GM19463 (cell line): ENCODE measurements around the gene STXBP5.

Experiments
- ATAC-seq: cut with Tn5 transposase; IDR thresholded peaks from one replicate; pipeline ENCODE4 v1.9.1; 2021; ENCODE audit warnings: mild to moderate bottlenecking, moderate library complexity; ENCODE audit not compliant: unreplicated experiment

Gene STXBP5

DNA sequence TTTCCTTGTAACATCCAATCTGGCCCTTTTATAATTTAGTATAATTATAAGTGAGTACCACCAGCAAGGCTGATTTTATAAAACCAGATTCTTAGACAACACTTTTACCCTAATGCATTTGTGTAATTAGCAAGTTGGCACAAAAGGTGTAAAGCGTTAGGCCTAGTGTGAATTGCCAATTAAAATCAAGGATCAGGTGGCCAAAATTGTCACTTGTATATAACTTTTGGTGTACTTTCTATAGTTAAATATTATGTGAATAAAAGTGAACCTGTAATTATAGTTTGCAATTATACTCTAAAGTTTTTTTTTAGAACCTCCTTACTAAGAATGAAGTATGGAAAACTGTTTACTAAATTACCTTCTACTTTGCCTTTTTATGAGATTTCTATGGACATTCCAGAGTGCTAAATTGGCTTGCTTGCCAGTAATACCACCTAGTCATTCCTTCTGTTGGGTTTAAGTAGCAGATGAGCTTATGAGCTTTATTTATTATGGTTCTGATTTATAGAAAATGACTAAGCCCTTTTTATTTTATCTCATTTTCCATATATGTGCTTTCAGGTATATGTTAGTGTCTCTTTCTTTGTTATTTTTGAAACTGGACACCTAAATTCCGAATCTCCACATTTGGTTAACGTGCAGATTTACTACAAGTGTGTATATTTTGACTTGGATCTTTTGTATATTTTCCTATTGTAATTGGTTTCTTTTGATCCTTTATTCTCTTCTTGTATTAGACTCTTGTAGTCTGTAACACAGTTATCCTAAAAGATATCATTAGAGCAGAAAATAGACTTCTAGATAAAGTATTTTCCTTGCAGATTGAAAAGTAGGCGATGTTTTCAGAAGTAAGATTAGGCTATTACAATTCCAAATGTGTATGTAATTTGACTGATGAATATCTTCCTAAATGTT is 3.9 kb downstream of the STXBP5 start:
- no peak for ATAC-seq

DNA sequence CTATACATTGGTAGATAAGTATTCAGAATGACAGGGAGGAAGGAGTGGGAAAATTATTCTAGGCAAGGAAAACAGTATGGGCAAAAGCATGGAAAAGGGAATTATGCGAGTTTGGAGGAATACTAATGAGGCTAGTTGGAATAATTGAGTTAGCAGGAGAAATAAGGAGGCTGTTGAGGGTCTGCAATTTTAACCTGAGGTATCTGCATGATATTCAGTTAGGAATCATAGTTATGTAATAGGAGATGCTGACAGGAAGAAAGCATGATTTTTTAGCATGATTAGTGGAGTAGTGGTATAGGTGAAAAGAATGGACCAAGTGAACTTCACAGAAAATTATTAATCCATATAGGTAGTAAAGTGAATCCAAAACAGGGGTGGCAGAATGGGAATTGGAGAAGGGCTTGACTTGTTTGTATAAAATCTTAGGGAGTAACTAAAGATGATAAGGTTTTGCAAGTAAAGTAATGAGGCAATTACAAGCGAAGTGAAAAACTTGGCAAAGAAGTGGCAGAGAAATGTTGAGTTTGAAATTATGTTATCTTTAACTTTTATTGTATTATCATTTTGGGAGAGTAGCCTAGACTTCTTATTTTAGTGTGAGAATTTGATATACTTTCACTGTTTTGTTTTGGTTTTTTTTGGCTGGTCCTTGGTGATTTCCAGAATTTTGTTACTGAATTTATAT is 5.7 kb downstream of the STXBP5 start:
- ATAC-seq = no peak

DNA sequence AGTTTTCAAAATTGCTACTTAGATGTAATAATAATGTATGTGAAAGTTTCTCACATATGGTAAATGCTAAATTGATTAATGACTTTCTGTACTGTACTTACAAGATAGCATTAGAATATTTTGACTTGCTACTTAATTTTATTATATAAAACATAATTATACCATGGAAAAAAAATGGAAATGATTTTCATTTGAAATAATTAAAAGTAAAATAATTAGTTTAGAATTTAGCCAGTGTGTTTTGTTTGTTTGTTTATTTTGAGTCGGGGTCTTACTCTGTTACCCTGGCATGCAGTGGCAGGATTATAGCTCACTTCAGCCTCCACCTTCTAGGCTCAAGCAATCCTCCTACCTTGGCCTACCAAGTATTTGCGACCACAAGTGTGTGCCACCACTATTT is 7.1 kb downstream of the STXBP5 start:
- ATAC-seq = no peak

DNA sequence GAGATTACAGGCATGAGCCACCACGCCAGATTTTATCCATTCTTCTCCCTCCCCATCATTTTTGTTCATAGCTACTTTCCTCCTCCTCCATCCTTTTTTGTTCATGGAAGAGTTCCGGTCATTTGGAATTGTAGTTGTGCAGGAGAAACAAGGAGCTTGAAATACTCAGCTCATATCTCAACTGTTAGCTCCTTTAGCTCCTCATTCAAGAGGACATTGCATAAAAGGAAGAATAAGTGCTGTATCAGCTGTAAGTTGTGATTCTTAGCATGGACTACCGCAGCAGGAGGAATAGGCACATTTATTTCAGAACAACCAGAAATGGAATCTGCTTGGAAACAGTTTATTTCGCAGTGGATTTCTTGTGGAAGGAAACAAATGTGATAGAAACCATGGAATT is 7.6 kb downstream of the STXBP5 start:
- no peak for ATAC-seq

DNA sequence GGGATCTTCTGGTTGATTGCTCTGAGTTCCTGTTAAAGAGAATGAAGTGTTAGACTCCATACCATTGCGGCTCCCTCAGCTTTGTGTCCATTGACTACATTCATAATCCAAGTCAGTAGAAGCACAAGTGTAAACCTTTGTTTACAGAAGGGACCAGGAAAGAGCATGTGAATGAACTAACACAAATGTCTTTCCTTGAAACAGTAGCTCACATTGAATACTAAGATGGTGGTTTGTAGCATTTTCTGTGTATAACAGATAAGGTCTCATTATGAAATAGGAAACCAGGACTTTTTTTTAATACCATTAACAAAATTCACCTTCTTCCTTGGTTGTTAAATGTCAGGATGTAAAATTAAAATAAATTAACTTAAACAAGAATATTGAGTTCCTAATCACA is 8.4 kb downstream of the STXBP5 start:
- ATAC-seq = no peak

DNA sequence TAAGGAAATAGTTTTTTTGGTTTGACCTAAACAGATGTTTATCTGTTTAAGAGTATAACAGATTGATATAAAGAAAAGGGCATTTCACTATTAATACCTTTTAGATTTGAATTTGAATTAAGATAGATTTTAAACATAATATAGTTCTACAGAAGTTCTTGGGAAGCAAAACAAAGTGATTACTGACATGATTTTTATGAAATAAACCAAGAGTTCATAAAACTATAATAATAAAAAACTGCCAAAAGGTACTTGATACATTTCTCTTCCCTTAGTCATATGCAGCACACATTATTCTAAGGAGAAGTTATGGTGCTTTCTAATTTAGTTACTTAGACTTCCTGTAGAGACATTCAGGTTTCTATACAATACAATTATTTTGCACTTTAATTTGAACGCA is 9.6 kb downstream of the STXBP5 start:
- no peak for ATAC-seq

DNA sequence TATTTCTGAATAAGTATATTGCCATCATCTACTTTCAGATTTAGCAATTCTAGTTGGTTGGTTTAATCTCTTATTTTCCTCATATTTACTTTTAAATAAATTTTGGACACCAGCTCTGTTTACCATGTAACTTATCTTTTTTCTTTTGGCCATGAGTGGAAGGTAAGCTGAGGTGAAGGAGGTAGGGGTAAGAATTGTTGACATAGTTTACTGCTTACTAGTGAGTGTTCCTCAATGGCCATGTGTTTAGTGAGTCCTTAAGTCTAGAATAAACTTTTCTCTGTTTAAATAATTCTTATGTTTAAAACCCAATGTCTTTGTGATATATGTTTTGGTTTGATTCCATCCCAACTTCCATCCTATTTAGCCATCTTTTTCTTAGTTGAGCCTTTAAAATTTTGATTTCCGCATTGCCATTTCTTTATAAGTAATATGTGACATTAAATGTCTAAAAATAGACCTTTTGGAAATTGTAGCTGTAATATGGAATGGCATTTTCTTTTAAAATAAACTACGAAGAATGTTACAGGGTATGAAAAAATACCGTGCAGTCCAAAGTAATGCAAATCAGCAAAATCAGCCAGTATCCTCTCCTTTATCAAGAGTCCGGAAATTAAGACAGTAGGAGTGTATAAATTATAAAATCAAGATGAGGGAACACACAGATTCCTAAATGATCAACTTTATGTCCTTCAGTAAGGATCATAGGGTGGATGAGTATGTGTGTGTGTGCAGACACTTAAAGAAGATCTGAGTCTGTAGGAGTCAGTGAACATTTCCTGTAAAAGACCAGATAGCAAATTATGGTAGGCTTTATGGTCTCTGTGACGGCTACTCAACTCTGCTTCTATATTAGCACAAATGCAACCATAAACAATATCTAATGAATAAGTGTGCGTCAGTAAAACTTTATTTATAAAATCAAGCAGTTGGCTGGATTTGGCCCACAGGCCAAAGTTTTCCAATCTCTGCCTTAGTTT is 10.3 kb downstream of the STXBP5 start:
- ATAC-seq = no peak

DNA sequence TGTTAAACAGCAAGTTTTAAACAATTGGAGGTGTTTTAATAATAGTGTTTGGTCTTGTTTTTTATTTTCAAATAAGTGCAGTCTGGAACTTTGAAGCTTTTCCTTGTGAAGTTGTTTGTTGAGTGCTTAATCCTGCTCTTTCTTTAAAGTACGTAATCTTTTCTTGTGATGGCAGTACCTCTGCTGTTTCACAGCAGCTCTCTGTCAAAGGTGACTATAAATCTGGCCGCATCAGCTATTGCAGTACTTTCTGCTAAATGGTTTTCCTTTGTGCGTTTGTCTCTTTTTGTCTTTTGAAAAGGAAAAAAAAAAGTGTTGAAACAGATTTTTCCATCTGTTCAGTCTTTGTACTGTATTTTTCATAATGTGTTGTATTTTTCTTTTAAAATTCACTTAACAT is 12.7 kb downstream of the STXBP5 start:
- no peak for ATAC-seq

DNA sequence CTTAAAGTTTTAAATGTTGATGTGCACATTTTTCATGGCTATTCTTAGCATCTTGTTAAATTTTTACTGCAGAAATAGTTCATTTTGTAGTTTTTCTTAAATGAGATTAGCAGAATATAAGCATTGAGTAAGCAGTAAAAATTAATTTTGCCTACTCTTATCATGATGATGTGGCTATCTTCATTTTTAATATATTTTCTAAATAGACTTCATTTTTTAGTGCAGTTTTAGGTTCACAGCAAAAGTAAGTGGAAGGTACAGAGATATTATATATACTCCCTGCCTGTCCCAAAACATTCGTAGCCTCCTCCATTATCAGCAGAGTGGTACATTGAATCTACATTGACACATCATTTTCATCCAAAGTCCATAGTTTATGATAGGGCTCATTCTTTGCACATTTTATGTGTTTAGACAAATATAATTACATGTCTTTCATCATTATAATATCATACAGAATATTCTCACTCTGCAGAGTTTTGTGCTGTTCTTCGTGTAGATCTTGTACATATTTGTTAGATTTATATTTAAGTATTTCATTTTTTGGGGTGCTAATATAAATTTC is 13.7 kb downstream of the STXBP5 start:
- no peak for ATAC-seq

DNA sequence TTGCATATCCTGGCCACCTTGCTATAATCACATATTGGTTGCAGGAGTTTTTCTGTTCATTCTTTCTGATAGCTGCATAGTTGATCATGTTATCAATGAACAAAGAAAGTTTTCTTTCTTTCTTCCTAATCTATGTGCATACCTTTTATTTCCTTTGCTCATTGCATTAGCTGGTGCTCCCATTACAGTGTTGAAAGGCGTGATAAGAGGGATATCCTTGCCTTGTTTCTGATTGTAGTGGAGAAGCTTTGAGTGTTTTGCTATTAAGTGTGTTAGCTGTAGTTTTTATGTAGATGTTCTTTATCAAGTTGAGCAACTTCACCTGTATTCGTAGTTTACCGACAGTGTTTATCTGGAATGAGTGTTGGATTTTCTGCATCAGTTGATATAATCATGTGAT is 14.6 kb downstream of the STXBP5 start:
- no peak for ATAC-seq

DNA sequence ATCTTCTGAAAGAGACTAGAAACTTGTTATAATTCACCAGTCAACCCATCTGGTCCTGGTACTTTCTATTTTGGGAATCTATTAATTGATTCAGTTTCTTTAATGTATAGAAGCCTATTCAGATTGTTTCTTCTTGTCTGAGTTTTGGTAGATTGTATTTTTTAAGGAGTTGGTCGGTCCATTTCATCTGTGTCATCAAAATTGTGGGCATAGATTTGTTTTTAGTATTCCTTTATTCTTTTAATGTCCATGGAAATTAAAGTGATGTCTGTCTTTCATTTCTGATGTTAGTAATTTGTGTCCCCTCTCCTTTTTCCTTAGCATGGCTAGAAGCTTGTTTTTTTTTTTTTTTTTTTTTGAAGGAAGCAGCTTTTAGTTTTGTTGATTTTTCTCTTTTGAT is 15.2 kb downstream of the STXBP5 start:
- no peak for ATAC-seq

DNA sequence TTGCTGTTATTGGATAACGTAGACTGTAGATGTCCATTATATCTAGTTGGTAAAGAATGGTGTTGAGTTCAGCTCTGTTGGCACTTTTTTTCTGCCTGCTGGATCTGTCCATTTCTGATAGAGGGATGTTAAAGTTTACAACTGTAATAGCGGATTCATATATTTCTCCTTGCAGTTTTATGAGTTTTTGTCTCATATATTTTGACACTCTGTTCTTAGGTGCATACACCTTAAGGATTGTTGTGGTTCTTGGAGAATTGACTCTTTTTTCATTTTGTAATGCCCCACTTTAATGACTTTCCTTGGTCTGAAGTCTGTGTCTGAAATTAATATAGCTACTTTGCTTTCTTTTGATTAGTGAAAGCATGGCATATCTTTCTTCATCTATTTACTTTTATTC is 16.1 kb downstream of the STXBP5 start:
- no peak for ATAC-seq

DNA sequence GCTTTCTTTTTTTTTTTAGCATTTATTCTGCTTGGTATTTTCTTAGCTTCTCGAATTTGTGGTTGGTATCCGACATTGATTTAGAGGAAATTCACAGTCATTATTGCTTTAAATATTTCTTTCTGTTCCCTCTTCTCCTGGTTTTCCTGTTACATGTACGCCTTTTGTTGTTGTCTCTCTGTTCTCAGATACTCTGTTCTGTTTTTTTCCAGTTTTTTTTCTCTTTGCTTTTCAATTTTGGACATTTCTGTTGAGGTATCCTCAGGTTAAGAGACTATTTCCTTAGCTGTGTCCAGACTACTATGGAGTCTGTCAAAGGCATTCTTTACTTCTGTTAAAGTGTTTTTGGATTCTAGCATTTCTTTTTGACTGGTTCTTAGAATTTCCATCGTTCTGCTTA is 17.5 kb downstream of the STXBP5 start:
- no peak for ATAC-seq

DNA sequence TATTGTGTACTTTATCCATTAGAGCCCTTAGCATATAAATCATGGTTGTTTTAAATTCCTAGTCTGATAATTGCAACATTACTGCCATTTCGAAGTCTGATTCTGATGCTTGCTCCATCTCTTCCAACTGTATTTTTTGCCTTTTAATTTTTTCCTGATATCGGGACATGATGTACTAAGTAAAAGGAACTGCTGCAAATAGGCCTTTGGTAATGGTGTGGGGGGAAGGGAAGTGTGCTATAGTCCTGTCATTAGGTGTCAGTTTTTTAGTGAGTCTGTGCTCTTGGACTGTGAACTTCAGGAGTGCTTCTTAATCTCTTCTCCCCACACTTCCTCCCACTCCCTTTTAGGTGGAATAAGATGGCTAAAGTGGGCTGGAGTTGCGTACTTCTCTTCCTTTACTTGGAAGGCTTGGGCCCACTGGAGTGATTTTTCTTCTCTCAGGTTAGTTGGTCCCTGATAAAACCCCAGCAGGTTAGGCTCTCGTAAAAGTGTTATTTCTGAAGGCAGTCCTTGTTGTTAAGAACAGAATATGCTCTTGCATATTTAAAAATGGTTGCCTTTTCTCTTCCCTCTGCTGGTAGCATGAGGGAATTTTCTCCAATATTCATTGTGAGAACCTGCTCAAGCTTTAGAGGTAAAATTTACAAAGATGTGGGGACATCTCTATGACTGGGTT is 18.1 kb downstream of the STXBP5 start:
- ATAC-seq = no peak

DNA sequence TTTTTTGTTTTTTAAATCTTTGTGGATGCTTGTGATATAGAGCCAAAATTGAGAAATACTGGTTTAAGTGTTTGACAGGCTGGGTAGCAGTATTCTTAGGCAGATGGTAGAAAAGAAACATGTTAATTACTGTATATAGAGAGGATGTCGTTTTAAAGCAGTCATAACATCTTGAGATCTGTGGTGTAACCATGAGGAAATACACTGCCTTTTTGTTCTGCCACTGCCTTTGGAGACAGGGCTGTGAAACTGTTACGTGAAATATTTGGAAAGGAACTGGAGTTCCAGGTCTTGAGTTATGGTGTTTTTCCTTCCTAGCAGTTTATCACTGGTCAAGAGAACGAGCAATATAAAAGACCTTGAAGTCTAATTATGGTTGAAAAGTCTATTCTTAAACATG is 19.5 kb downstream of the STXBP5 start:
- ATAC-seq = no peak

DNA sequence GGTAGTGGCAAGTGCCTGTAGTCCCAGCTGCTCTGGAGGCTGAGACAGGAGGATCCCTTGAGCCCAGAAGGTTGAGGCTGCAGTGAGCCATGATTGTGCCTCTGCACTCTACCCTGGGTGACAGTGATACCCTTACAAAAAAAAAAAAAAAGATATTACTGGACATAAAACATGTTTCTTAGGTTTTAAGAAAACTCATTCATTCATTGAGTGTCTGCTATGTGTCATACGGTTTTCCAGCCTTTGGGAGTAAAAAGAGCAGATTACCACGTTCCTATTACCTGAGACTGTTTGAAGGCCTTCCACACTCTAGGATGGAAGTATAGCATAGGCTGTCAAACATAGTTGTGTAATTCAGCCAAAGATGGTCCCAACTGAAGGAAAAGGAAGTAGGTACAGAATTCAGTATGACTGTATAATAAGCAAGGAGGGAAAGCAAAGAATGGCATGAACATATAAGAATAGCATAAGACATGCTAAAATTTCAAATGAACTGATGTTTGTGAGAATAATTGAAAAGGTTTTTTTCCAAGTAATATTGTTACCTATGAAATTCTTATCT is 22.0 kb downstream of the STXBP5 start:
- no peak for ATAC-seq

DNA sequence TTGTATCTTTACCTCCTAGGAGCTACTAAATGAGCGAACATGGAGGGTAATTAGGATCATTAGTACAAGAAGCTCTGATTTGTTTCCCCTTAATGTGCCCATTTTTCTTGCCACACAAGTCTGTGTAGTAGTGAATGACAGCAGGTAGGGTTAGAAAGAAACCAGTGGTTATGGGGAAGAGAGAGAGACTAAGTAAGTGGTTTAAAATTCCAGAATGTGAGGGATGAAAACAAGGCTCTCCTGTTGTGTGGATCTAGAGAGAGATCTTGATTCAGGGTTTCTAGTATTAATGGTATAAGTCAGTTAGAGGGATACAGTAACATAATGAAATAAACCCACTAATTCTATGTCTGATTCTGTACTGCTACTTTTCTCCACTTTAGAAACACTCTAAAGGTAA is 22.7 kb downstream of the STXBP5 start:
- ATAC-seq = no peak

DNA sequence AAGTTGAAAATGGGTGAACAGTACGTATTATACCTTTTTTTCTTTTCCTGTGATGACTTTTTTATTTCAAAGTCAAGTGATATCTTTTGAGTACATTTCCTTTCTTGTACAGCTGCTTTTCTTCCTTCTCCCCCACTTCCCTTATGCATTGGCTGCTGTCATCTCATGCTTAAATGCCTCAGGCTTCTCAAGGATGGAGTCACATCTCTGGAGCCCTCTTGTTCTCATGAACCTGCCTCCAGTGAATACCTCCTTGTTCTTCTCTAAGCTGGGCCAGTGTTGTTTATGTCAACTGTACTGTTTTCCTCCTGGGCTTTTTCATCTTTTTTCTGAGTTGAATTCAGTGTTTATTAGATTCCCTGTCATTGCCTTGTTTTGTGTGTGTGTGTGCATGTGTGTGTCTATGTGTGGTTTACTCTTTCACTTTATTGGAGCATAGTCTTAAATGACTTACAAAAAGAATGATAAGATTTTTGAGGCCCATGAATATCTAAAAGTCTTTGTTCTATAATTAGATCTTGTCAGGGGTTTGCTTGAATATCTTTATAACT is 23.6 kb downstream of the STXBP5 start:
- ATAC-seq = no peak

DNA sequence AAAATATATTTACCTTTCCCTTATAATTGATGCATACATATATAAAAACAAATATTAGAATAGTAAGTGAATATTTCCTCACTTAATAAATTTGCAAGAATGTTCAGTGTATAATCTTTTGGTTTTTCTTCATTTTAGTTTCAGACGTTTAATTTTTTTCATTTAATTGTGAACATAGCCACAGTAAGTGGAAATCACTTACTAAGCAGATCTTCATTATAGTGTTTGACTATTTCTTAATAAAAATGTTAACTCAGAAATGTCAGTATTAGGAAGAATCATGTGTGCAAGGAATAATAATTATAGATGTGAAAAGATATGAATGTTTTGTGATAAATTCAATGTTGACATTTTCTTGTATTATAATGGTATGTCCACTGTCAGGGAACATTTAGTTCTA is 27.4 kb downstream of the STXBP5 start:
- ATAC-seq = no peak

DNA sequence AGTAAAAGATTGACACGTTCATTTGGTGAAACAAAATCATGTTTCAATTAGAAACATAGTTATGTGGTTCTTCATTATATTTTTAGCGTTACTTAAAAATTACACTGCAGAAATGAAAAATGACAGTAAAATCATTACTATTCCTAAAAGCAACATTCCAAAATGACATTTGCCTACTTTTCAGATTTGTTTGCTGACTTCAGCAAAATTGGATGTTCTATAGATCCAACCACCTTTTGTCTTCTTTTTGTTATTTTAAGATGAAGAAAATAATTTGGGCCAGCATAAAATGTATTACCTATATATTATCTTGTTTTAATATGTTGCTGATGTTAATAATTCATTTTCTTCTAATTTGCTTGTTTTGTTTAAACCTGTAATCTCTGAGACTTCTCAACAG is 30.5 kb downstream of the STXBP5 start:
- no peak for ATAC-seq
